Peyer's patch (tissue), 4 donors: ENCODE data around the gene IL36G. TPM values are rescaled to one million over a fixed set of nuclear protein-coding genes. Genes with fewer than 3 reads are reported as not detected.
"Not testable (repeated sequence)": the region's sequence is repeated elsewhere in the genome, so short reads cannot be mapped to it uniquely, and the experiment has no call there.

Experiments
- DNase-seq, 3 donors: peaks; one replicate each; pipeline ENCODE4 v3.0.0-alpha.2; 2017 to 2019
- H3K27ac ChIP-seq, 4 donors: fragments of 200-600 bp; sonication (generic); one replicate each; pipeline ENCODE4 v1.5.1; 2016 to 2019
- H3K27me3 ChIP-seq, 2 donors: fragments of 200-600 bp; sonication (generic); one replicate each; pipeline ENCODE4 v1.5.1; 2019
- H3K36me3 ChIP-seq, 3 donors: fragments of 200-600 bp; sonication (generic); one replicate each; pipeline ENCODE4 v1.5.1; 2016 to 2019
- H3K4me1 ChIP-seq, 4 donors: fragments of 200-600 bp; sonication (generic); one replicate each; pipeline ENCODE4 v1.5.1; 2016 to 2019
- H3K4me3 ChIP-seq, 4 donors: fragments of 200-600 bp; sonication (generic); 1 replicate in 3 of 4; 2 replicates in 1 of 4; pipeline ENCODE4 v1.5.1; 2016 to 2019; ENCODE audit warnings: mild to moderate bottlenecking in 1 of 4
- H3K9me3 ChIP-seq, 4 donors: fragments of 200-600 bp; sonication (generic); one replicate each; pipeline ENCODE4 v1.5.1; 2016 to 2019; ENCODE audit warnings: mild to moderate bottlenecking in 1 of 4
- POLR2A ChIP-seq, 2 donors: fragments of 450-650 bp; IDR thresholded peaks; one replicate each; pipeline ENCODE4 v1.5.1; 2017; ENCODE audit warnings: antibody characterized with exemption in 2 of 2, mild to moderate bottlenecking in 2 of 2, moderate library complexity in 2 of 2
- total RNA-seq, 4 donors: library from RNA; depleted of rRNA; stranded (reverse); fragments of >200 nt; gene quantifications; one replicate each; pipeline ENCODE4 v1.1.0, GENCODE V29; 2016
- TF ChIP-seq, protein P1 (sequence below), 6 experiments: fragments of 450-650 bp in 4 of 6; fragments of 200-600 bp in 2 of 6; sonication (generic) in 1 of 6; IDR thresholded peaks; one replicate each; pipeline ENCODE4 v1.5.1; 2017 to 2019; ENCODE audit warnings: antibody characterized with exemption in 6 of 6, mild to moderate bottlenecking in 3 of 6, moderate library complexity in 1 of 6

The IL36G gene
- total RNA-seq = not detected

GRCh38 chr2:112977559-112978056 is at the start of gene IL36G:
TSS of gene IL36G (plus strand) at chr2:112978006. CDS start at chr2:112978639, 633 bp downstream.
- no peak within 1 kb of the TSS for H3K27ac ChIP-seq
- TF ChIP-seq, protein P1, sequence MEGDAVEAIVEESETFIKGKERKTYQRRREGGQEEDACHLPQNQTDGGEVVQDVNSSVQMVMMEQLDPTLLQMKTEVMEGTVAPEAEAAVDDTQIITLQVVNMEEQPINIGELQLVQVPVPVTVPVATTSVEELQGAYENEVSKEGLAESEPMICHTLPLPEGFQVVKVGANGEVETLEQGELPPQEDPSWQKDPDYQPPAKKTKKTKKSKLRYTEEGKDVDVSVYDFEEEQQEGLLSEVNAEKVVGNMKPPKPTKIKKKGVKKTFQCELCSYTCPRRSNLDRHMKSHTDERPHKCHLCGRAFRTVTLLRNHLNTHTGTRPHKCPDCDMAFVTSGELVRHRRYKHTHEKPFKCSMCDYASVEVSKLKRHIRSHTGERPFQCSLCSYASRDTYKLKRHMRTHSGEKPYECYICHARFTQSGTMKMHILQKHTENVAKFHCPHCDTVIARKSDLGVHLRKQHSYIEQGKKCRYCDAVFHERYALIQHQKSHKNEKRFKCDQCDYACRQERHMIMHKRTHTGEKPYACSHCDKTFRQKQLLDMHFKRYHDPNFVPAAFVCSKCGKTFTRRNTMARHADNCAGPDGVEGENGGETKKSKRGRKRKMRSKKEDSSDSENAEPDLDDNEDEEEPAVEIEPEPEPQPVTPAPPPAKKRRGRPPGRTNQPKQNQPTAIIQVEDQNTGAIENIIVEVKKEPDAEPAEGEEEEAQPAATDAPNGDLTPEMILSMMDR (IDR thresholded peaks at IDR 0.05) = no peak
- no peak for TF ChIP-seq POLR2A (IDR thresholded peaks at IDR 0.05)
- no peak for DNase-seq
- no peak within 1 kb of the TSS for H3K4me3 ChIP-seq
- no peaks in the 10 kb centered on the region for H3K27me3 ChIP-seq
- H3K4me1 ChIP-seq = no peaks in the 10 kb centered on the region
- no peaks in the 10 kb centered on the region for H3K36me3 ChIP-seq
- H3K9me3 ChIP-seq = no peaks in the 10 kb centered on the region

GRCh38 chr2:112933261-112933660 is 44.5 kb upstream of the IL36G start:
- H3K27ac ChIP-seq = no peak overlapping the region
- no peaks in the 10 kb centered on the region for H3K36me3 ChIP-seq
- TF ChIP-seq POLR2A (IDR thresholded peaks at IDR 0.05) = no peak
- TF ChIP-seq, protein P1 (IDR thresholded peaks at IDR 0.05) = no peak
- no peaks in the 10 kb centered on the region for H3K4me1 ChIP-seq
- no peak overlapping the region for H3K4me3 ChIP-seq
- H3K9me3 ChIP-seq = no peaks in the 10 kb centered on the region
- DNase-seq = no peak
- no peaks in the 10 kb centered on the region for H3K27me3 ChIP-seq

- not testable (repeated sequence) for H3K36me3 ChIP-seq, H3K4me1 ChIP-seq, H3K27me3 ChIP-seq, H3K4me3 ChIP-seq, H3K9me3 ChIP-seq, H3K27ac ChIP-seq, DNase-seq
Observed at GRCh38 chr2:112934117-112934516, 43.7 kb upstream of the IL36G start.

DNA sequence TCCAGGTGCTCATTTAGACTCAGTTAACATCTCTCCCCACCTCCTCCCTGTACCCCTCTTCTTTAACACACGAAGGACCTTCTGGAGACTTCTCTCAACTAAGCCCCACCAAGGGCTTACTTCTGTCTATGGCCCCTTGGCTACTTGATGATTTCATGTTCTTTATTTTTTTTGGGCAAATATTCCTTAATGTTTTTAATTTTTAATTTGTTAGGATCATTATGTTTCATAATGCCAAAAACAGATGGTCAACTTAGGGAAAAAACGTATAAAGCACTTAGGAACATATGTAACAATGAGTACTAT is 40.9 kb upstream of the IL36G start:
- H3K36me3 ChIP-seq = no peaks in the 10 kb centered on the region
- no peak for DNase-seq
- no peak overlapping the region for H3K4me3 ChIP-seq
- no peaks in the 10 kb centered on the region for H3K9me3 ChIP-seq
- H3K27me3 ChIP-seq = no peaks in the 10 kb centered on the region
- no peak overlapping the region for H3K27ac ChIP-seq
- TF ChIP-seq POLR2A (IDR thresholded peaks at IDR 0.05) = no peak
- TF ChIP-seq, protein P1 (IDR thresholded peaks at IDR 0.05) = no peak
- H3K4me1 ChIP-seq = no peaks in the 10 kb centered on the region

GRCh38 chr2:112938904-112939303 is 38.9 kb upstream of the IL36G start:
- Histone ChIP-seq H3K4me1 (no peaks in the 10 kb centered on the region), H3K4me3 (no peak overlapping the region), H3K36me3 (no peaks in the 10 kb centered on the region), H3K9me3 (no peaks in the 10 kb centered on the region), H3K27ac (no peak overlapping the region), H3K27me3 (no peaks in the 10 kb centered on the region)
- TF ChIP-seq, protein P1 (IDR thresholded peaks at IDR 0.05) = no peak
- TF ChIP-seq POLR2A (IDR thresholded peaks at IDR 0.05) = no peak
- DNase-seq = no peak

DNA sequence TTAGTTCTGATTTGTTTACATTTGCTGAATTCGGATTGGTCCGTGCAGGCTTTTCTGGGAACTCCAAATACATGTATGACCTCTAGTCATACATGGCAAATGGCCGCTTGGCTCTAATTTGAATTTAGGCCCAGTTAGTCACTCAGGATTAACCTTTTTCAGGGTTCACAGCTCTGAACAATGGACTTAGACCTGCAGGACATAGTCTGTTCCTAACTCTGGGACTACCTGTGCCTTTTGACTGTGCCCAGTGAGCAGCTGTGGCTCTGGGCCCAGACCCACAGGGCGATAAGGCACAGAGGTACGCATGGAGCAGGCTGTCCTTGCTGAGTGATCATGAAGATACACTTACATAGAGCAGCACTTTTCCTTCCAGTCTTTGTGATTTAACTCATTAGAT is 38.4 kb upstream of the IL36G start:
- H3K9me3 ChIP-seq = no peaks in the 10 kb centered on the region
- no peaks in the 10 kb centered on the region for H3K4me1 ChIP-seq
- H3K27me3 ChIP-seq = no peaks in the 10 kb centered on the region
- TF ChIP-seq, protein P1 (IDR thresholded peaks at IDR 0.05) = no peak
- TF ChIP-seq POLR2A (IDR thresholded peaks at IDR 0.05) = no peak
- no peak for DNase-seq
- H3K36me3 ChIP-seq = no peaks in the 10 kb centered on the region
- no peak overlapping the region for H3K27ac ChIP-seq
- H3K4me3 ChIP-seq = no peak overlapping the region
